Right lobe of liver (tissue), 4 donors: ENCODE results near the gene UQCRC2.

ENCODE experiments used
- CTCF ChIP-seq, 4 donors: fragments of 200-600 bp in 3 of 4; fragments of 450-650 bp in 1 of 4; IDR thresholded peaks; one replicate each; pipeline versions ENCODE4 v1.5.1 to v1.8.0; 2016 to 2022; ENCODE audit warnings: antibody characterized with exemption in 4 of 4, mild to moderate bottlenecking in 2 of 4
- POLR2A ChIP-seq: fragments of 450-650 bp; IDR thresholded peaks from one replicate; pipeline ENCODE4 v1.6.1; 2017; ENCODE audit warnings: antibody characterized with exemption, mild to moderate bottlenecking
- donor health status: DM: no; HTN: no; CAD: no.
- donor health status: DM: no; HTN: no; CAD: no.
- donor health status: DM: no; HTN: yes; CAD: no.

GRCh38 chr16:22004341-22004740 lies 51.2 kb downstream of the UQCRC2 start:
- TF ChIP-seq CTCF (IDR thresholded peaks at IDR 0.05) (no peak), POLR2A (no peak)
